GM19438 (cell line): ENCODE results near the gene PLXNC1.
"Not testable (repeated sequence)": the region's sequence is repeated elsewhere in the genome, so short reads cannot be mapped to it uniquely, and the experiment has no call there.

Experiments
- ATAC-seq: cut with Tn5 transposase; IDR thresholded peaks from one replicate; pipeline ENCODE4 v1.9.1; 2021; ENCODE audit warnings: low read depth; ENCODE audit not compliant: unreplicated experiment

PLXNC1 gene

DNA sequence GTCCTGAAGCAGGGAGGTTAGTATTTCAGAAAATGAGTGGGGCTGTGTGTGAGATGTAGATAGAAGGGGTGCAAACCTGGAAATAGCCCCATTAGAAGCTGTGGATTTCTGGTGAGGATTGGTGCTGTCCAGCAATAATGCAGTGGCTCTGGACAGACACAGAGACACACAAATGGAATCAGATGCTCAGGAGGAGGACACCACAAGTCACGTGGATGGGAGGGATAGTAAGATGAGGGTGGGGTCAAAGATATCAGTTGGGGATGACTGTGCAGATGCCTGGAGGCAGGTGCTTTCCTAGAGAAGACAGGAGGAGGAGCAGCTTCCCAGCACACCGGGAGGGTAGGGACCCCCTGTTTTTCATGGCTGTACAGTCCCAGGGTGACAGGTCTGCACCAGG, 136.5 kb downstream of the PLXNC1 start:
- ATAC-seq, result no peak

- no peak for ATAC-seq
Observed at GRCh38 chr12:94285943-94286582, 137.7 kb downstream of the PLXNC1 start.

GRCh38 chr12:94286583-94287244, 138.3 kb downstream of the PLXNC1 start:
- no peak for ATAC-seq

- no peak for ATAC-seq
Observed at GRCh38 chr12:94287245-94287628, 138.9 kb downstream of the PLXNC1 start.

DNA sequence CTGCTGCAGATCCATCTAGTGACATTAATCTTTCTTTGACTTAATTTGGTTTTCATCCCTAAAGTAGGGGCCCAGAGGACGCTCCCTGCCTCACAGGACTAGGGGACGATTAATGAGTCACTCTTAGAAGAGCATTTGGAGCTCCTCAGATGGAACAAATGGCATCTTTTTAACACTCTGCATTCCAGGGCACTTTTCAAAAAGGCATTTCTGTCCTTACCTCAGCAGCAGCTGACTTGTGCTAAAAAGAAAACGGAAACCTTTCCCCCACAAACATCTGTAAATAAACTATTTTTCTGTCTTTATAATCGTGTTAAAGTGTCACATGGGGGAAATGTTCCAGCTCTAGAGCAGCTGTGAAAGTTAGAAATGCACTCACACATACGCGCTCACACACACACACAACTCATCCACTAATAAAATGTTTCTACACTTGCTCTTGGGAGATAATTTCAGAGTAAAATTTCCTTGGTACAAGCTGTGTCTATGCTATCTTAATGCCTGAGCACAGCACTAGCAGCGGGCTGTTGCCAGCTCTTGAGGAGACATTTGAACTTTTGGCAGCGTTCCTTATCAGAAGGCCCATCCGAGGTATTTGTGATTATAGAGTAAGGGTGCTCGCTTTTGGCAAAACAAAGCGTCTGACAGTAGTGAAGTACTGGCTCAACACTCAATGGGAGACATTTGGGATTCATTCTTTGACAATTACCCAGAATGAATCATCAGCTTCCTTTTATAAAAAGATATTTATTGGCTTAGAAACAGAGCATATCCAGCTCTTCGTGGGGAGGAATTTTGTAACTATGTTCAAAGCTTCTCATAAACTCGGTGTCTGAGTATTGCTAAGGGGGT, 141.3 kb downstream of the PLXNC1 start:
- ATAC-seq, result no peak

- ATAC-seq, result no peak
Observed at GRCh38 chr12:94290353-94290752, 142.0 kb downstream of the PLXNC1 start.

DNA sequence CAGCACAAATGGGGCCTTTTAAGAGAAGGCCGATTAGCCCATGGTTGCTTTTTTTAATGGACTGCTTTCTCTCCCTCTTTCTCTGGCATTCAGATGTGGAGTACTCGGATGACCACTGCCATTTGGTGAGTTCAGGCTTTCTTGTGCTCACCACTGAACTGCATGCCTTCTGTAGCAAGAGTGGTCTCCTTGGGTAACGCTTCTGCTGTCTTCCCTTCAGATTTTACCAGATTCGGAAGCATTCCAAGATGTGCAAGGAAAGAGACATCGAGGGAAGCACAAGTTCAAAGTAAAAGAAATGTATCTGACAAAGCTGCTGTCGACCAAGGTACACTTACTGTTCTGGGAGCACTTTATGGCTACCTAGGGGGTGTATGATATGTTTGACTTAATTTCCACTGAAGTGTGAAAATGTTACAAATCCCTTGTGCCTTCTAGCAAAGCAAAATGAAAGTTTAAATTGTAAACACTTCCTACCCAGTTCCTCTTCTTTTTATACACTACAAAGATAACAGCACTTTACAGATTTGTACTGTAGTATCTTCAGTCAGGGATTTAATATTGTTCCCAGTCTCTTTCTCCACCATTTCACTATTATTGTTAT, 148.8 kb downstream of the PLXNC1 start:
- no peak for ATAC-seq

DNA sequence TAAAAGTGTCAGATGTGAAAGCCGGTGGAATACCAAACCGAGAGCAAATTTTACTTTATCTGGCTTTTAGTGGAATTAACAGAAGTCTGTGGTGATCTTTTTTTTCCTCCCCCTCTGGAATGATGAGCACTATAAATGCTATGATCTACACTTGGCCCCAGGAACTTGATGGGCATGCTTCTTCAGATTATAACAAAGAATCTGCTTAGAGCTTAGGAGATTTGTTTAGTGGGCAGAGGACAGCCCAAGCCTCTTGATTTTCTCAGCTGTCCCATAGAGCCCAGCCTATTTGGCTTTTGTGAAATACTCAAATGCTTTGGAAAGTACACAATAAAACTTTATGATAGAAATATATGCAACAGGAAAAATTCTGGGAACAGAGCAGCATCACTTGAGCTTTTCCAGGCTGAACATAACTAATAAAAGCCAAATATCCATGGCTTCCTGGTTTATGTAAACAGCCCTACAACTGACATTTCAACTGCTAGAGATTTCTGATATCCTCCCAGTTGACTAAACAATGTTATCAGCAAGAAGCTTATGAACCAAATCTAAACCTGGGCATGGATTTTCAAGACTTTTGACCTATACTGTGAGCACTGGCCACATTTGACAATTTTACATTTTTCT, 149.6 kb downstream of the PLXNC1 start:
- ATAC-seq, result no peak

DNA sequence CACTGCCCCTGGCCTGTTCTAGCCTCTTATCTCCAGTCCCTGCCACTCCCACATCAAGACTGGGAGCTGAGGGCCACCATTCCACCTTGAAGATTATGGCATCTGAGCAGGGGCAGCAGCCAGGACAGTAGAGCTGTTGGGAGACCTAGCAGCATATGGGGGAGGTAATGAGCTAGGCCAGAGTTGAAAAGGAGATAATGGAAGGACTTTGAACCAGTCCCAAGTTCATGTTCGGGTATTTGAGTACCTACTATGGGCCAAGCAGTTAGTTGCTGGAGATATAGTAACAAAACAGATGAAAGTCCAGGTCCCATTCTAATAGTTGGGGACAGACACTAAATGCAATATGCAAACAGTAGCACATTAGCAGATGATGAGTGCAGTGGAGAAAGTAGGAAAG, 151.5 kb downstream of the PLXNC1 start:
- ATAC-seq, result no peak

DNA sequence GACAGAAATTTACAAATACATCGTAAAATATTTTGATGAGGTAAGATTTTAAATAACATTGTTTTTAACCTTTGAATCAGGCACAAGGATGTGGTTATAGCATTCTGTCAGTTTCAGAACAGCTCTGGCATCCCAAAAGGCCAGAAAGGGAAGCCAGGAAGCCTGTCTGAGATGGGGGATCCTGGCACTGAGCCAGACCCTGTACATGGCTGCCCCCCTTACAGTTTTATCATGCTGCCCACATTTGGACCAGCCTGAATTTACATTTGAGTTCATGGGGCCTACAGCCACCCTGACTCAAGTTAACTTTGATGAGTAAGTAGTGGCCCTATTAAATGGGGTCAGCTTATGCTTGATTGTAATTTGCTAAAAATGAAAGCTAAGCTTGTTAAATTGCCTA, 155.6 kb downstream of the PLXNC1 start:
- ATAC-seq, result no peak

- ATAC-seq, result no peak
Observed at GRCh38 chr12:94304566-94305061, 156.2 kb downstream of the PLXNC1 start.

GRCh38 chr12:94305130-94305957, 157.0 kb downstream of the PLXNC1 start:
- ATAC-seq, result peak; percentile 48

DNA sequence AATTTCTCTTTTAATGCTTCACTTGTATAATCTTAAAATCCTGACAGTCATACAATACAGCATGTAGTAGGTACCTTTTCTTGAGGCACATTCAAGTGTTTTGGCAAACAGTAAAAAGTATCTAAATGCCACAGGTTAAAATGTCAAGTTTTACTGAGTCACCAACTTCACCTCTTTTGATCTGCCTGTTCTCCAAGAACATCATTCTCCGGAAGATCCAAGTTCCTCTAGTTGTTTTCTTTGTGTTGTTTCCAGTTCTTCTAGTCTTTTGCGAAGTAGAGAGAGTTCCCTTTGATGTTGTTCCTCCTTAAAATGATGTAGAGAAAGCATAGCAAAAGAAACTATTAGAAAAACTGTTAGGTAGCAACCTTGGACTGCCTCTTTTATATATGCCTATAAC, 160.2 kb downstream of the PLXNC1 start:
- no peak for ATAC-seq

DNA sequence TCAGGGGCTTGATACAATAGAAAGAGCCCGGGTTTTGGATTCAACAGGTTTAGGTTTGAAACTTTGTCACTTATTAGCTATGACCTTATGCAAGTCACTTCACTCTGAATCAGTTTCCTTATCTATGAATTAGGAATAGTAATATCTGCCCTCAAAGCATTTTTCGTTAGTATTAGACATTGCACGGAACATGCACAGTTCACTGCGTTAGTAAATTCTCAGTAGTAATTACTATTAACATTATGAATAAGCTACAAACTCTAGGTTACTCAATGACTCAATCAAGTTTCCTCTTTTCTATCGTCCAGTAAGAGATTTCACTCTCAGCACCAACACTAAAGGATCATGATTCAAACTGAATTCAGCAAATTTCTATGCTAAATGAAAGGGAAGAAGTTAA, 161.0 kb downstream of the PLXNC1 start:
- ATAC-seq, result peak; percentile 83

GRCh38 chr12:94312378-94312777, 164.0 kb downstream of the PLXNC1 start:
- no peak for ATAC-seq

GRCh38 chr12:94316600-94316999, 168.2 kb downstream of the PLXNC1 start:
- not testable (repeated sequence) for ATAC-seq

DNA sequence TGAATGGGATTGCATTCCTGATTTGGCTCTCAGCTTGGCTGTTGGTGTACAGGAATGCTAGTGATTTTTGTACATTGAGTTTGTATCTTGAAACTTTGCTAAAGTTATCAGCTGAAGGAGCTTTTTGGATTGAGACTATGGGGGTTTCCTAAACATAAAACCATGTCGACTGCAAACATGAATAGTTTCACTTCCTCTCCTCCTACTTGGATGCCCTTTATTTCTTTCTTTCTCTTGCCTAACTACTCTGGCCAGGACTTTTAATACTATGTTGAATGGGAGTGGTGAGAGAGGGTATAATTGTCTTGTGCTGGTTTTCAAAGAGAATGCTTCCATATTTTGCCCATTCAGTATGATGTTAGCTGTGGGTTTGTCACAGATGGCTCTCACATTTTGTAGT, 169.8 kb downstream of the PLXNC1 start:
- ATAC-seq, result no peak

GRCh38 chr12:94320109-94320508, 171.7 kb downstream of the PLXNC1 start:
- no peak for ATAC-seq

GRCh38 chr12:94322346-94322745, 174.0 kb downstream of the PLXNC1 start:
- no peak for ATAC-seq

GRCh38 chr12:94326234-94326633, 177.9 kb downstream of the PLXNC1 start:
- no peak for ATAC-seq
